DOHH2 (cell line): ENCODE data around the gene RASSF3.

Source experiments
- CTCF ChIP-seq: fragments of 200-600 bp; sonication (generic); IDR thresholded peaks from one replicate; pipeline ENCODE4 v1.5.1; 2014; ENCODE audit warnings: antibody characterized with exemption, mild to moderate bottlenecking, low read depth, low read length; ENCODE audit not compliant: poor library complexity, severe bottlenecking
- EZH2phosphoT487 ChIP-seq: fragments of 200-600 bp; sonication (generic); IDR thresholded peaks from 2 replicates; pipeline ENCODE4 v1.6.1; 2017; ENCODE audit warnings: borderline replicate concordance, mild to moderate bottlenecking, antibody characterized with exemption, low read length, moderate library complexity, mixed read lengths

DNA sequence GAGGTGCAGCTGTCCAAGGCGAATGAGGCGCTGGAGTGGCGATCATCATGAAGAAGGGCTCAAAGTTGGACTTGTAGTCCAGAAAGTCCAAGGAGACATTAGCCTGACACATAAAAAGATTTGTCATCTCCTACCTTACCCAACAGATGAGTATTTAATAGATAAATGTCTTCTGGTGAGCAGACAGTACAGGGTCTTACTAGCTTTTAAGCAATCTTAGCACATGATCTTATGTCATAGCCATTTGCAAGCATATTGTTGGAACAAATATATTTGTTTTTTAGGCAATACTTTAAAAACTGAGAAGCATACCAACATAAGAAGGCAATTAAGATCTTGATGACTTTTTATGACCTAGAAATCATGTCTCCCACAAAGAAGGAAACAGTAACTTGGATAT is 132.9 kb downstream of the RASSF3 start:
- TF ChIP-seq CTCF (no peak), EZH2phosphoT487 (no peak)
